K562 (cell line): ENCODE measurements around the gene DCUN1D3. TPM values are rescaled to one million over a fixed set of nuclear protein-coding genes. Genes with fewer than 3 reads are reported as not detected.

Source experiments
- BRF1 ChIP-seq: IDR thresholded peaks from 3 replicates; pipeline ENCODE4 v1.6.1; 2011; ENCODE audit warnings: borderline replicate concordance, mild to moderate bottlenecking; ENCODE audit not compliant: insufficient read length; ENCODE audit errors: extremely low read depth
- CREB3 ChIP-seq: fragments of 450-650 bp; conservative IDR thresholded peaks from 2 replicates; pipeline ENCODE4 v1.6.1; 2016; ENCODE audit warnings: missing genetic modification characterization, low read depth, mild to moderate bottlenecking, missing compliant biosample characterization, moderate library complexity
- DACH1 ChIP-seq: fragments of 450-650 bp; IDR thresholded peaks from 2 replicates; pipeline ENCODE4 v1.6.1; 2018; ENCODE audit not compliant: partially characterized antibody
- DLX4 ChIP-seq: fragments of 250-450 bp; sonication (Bioruptor Pico); IDR thresholded peaks from 2 replicates; pipeline ENCODE4 v1.6.1; 2021; ENCODE audit warnings: mild to moderate bottlenecking
- E2F3 ChIP-seq: fragments of 250-450 bp; sonication (Bioruptor Pico); IDR thresholded peaks from 2 replicates; pipeline ENCODE4 v1.4.0; 2020; ENCODE audit warnings: mild to moderate bottlenecking
- GATAD2A ChIP-seq: fragments of 450-650 bp; IDR thresholded peaks from 2 replicates; pipeline ENCODE4 v1.6.1; 2017
- JUNB ChIP-seq: fragments of 450-650 bp; formaldehyde crosslinking; conservative IDR thresholded peaks from 2 replicates; pipeline ENCODE4 v1.4.0; 2020; ENCODE audit warnings: mild to moderate bottlenecking
- NFXL1 ChIP-seq: fragments of 450-650 bp; formaldehyde crosslinking; IDR thresholded peaks from 2 replicates; pipeline ENCODE4 v1.4.0; 2021; ENCODE audit warnings: mild to moderate bottlenecking
- PCBP2 ChIP-seq: fragments of 200-400 bp; formaldehyde crosslinking; IDR thresholded peaks from 2 replicates; pipeline ENCODE4 v1.6.1; 2018; ENCODE audit warnings: low read length, low read depth, mild to moderate bottlenecking, moderate library complexity; ENCODE audit not compliant: poor library complexity, severe bottlenecking
- RHOXF2B ChIP-seq: fragments of 250-450 bp; sonication (Bioruptor Pico); conservative IDR thresholded peaks from 2 replicates; pipeline ENCODE4 v1.5.1; 2021
- TCF3 ChIP-seq: sonication (generic); formaldehyde crosslinking; IDR thresholded peaks from 2 replicates; pipeline ENCODE4 v1.4.0; 2020; ENCODE audit warnings: mild to moderate bottlenecking, missing genetic modification reagents
- TCFL5 ChIP-seq: fragments of 250-450 bp; sonication (Bioruptor Pico); conservative IDR thresholded peaks from 2 replicates; pipeline ENCODE4 v1.6.1; 2021; ENCODE audit warnings: mild to moderate bottlenecking, moderate library complexity, matching md5 sums
- THAP12 ChIP-seq: fragments of 250-450 bp; sonication (Bioruptor Pico); IDR thresholded peaks from 2 replicates; pipeline ENCODE4 v1.9.0; 2021; ENCODE audit warnings: mild to moderate bottlenecking, inconsistent platforms
- U2AF1 ChIP-seq: fragments of 200-400 bp; formaldehyde crosslinking; optimal IDR thresholded peaks from 2 replicates; pipeline ENCODE3; 2017; ENCODE audit warnings: mild to moderate bottlenecking, low read depth, low read length, moderate library complexity
- ZNF274 ChIP-seq: IDR thresholded peaks from 2 replicates; pipeline ENCODE4 v1.6.1; 2011; ENCODE audit warnings: low read depth, mild to moderate bottlenecking, low read length, moderate library complexity, borderline replicate concordance
- ZNF518B ChIP-seq: fragments of 250-450 bp; sonication (Bioruptor Pico); IDR thresholded peaks from 2 replicates; pipeline ENCODE4 v1.5.0; 2021; ENCODE audit warnings: mild to moderate bottlenecking, moderate library complexity
- ZNF644 ChIP-seq: fragments of 200-800 bp; sonication (Bioruptor generic); IDR thresholded peaks from 2 replicates; pipeline ENCODE4 v1.6.1; 2016; ENCODE audit warnings: low read depth, missing genetic modification characterization, missing compliant biosample characterization
- ZNF740 ChIP-seq, 3 experiments: fragments of 200-800 bp in 1 of 3; sonication (Bioruptor generic) in 1 of 3; sonication (generic) in 1 of 3; formaldehyde crosslinking in 1 of 3; IDR thresholded peaks; 2 replicates each; pipeline versions ENCODE4 v1.6.1 to v1.8.0; 2016 to 2022; ENCODE audit warnings: mild to moderate bottlenecking in 2 of 3, missing compliant biosample characterization in 2 of 3, missing genetic modification characterization in 2 of 3, missing genetic modification reagents in 1 of 3
- polyA plus RNA-seq, 8 experiments: library from polyadenylated mRNA; depleted of rRNA in 4 of 8; stranded (reverse) in 5 of 8; unstranded in 3 of 8; fragments of >200 nt; fragmentation: Nextera tagmentation in 2 of 8; fragmentation: Illumina TruSeq in 1 of 8; extraction: Ambion mirVana in 2 of 8; extraction: Trizol in 1 of 8; gene quantifications; 2 replicates each; pipeline versions ENCODE4 v1.2.1 to v1.2.3, GENCODE V29; 2011 to 2014; ENCODE audit warnings: inconsistent platforms in 1 of 8, missing spikeins in 1 of 8
- total RNA-seq, 7 experiments: library from RNA; depleted of rRNA in 6 of 7; stranded (reverse); fragments of >200 nt in 6 of 7; fragmentation: Illumina TruSeq in 2 of 7; extraction: Trizol in 2 of 7; gene quantifications; 2 replicates each; pipeline versions ENCODE4 v1.2.1 to v1.2.3, GENCODE V29; 2011 to 2021; ENCODE audit warnings: low replicate concordance in 1 of 7

The DCUN1D3 gene
- total and polyA plus RNA-seq, 9 of the 15 experiments (the other 6 are each of a cell fraction or from before 2014, with no cell fraction given) = 1.0 to 4.7 (median 2.2) TPM

GRCh38 chr16:20944861-20945574 is 44.9 kb upstream of the DCUN1D3 start (continued):
- TF ChIP-seq THAP12 = 0 out of 2 replicates have a peak, but pooled peaks have one; percentile 20
- no peak for TF ChIP-seq ZNF740 (CRISPR knock-in tag; IDR thresholded peaks at IDR 0.05)
- peak in 1 of 2 experiments; percentile 99; a peak in 2 of 4 replicates for TF ChIP-seq ZNF740 (tag; IDR thresholded peaks at IDR 0.05)
- peak; percentile 34; the same call in 1 of the 2 replicates for TF ChIP-seq TCF3
- peak; percentile 95 for TF ChIP-seq GATAD2A
- no peak for TF ChIP-seq PCBP2
- no peak for TF ChIP-seq ZNF274
- TF ChIP-seq TCFL5 (CRISPR knock-in tag) = peak; percentile 99
- TF ChIP-seq ZNF644 (tag) = peak; percentile 100
- TF ChIP-seq E2F3 = peak; percentile 100
- TF ChIP-seq RHOXF2B (CRISPR knock-in tag) = peak; percentile 100
- no peak for TF ChIP-seq U2AF1
- TF ChIP-seq BRF1 = no peak
- no peak for TF ChIP-seq DACH1
- TF ChIP-seq CREB3 (tag) = peak; percentile 100
- peak; percentile 83; the same call in 1 of the 2 replicates for TF ChIP-seq DLX4 (CRISPR knock-in tag)
- peak; percentile 99 for TF ChIP-seq NFXL1
- TF ChIP-seq ZNF518B (CRISPR knock-in tag) = peak; percentile 95
- TF ChIP-seq JUNB (CRISPR knock-in tag) = peak; percentile 95
